ENCODE results near the gene PIP5K1B.

DNA sequence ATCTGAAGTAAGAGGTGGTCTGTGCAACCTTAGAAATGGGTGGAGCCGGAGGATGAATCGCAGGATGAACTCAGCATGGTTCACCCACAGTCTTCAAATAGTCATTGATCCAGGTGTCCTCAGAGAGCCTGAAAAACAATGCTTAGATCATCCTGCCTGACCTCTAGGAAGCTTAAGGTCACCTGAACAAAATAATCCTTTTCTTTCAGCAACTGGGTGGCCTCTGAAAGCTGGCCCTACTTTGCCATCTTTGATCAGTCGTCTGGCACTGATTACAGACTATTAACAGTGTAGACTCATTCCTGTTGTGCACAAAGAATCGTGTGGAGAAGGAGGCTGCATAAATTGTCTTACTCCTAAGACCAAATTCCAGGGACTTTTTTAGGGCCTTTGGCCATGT, 50.7 kb downstream of the PIP5K1B start:
- TF ChIP-seq, protein P1, sequence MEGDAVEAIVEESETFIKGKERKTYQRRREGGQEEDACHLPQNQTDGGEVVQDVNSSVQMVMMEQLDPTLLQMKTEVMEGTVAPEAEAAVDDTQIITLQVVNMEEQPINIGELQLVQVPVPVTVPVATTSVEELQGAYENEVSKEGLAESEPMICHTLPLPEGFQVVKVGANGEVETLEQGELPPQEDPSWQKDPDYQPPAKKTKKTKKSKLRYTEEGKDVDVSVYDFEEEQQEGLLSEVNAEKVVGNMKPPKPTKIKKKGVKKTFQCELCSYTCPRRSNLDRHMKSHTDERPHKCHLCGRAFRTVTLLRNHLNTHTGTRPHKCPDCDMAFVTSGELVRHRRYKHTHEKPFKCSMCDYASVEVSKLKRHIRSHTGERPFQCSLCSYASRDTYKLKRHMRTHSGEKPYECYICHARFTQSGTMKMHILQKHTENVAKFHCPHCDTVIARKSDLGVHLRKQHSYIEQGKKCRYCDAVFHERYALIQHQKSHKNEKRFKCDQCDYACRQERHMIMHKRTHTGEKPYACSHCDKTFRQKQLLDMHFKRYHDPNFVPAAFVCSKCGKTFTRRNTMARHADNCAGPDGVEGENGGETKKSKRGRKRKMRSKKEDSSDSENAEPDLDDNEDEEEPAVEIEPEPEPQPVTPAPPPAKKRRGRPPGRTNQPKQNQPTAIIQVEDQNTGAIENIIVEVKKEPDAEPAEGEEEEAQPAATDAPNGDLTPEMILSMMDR (conservative IDR thresholded peaks at IDR 0.05; ENCODE audit: low read depth, low read length), result no peak
- no peak for TF ChIP-seq EZH2 (IDR thresholded peaks at IDR 0.05; ENCODE audit: low read length, unreplicated experiment)

Data from PC-3 (cell line).